HepG2 (cell line): ENCODE data around the gene SCGB3A1. TPM values are rescaled to one million over a fixed set of nuclear protein-coding genes. Genes with fewer than 3 reads are reported as not detected.

Experiments used
- ATAC-seq: fragments of 200-7000 bp; cut with Tn5 transposase; 3 replicates; pipeline ENCODE4 v1.9.1; 2020; ENCODE audit warnings: mild to moderate bottlenecking, moderate library complexity
- BruUV-seq: library from RNA; stranded (reverse); fragments of 400-500 nt; replicated peaks from 2 replicates; lab custom pipeline; 2021; lab: Mats Ljungman, UMichigan
- CTCF ChIA-PET: fragments of 300-600 bp; formaldehyde crosslinking; extraction: SDS; loops from one replicate; lab custom pipeline; 2021; ENCODE audit warnings: low total read pairs, inconsistent platforms, low intra/inter-chr PET ratio; lab: Yijun Ruan, JAX
- POLR2A ChIA-PET: fragments of 350-600 bp; sonication (Branson Sonifier 250); formaldehyde crosslinking; loops from one replicate; lab custom pipeline; 2020; ENCODE audit warnings: antibody characterized with exemption, inconsistent platforms; lab: Yijun Ruan, JAX
- DNase-seq: peaks from one replicate; pipeline ENCODE4 v3.0.0-alpha.2; 2015; ENCODE audit warnings: low spot score
- FAIRE-seq: peaks from 3 replicates; lab custom pipeline; 2011; peaks lifted over from hg19 to GRCh38; lab: Jason Lieb, UNC
- H2AFZ ChIP-seq: one replicate; pipeline ENCODE4 v1.6.1; 2011; ENCODE audit warnings: low read length, inconsistent platforms
- H3K27ac ChIP-seq: fragments of 300-600 bp; 3 replicates; pipeline ENCODE4 v1.8.0; 2011; ENCODE audit warnings: mixed run types, mild to moderate bottlenecking, mixed read lengths, low read length, inconsistent platforms; ENCODE audit not compliant: insufficient read depth; ENCODE audit errors: extremely low read length
- H3K27me3 ChIP-seq, 2 experiments: fragments of 200-600 bp in 1 of 2; 2 replicates in 1 of 2; 3 replicates in 1 of 2; pipeline versions ENCODE4 v1.6.0 to v1.8.0; 2011; ENCODE audit warnings: low read length in 2 of 2, mild to moderate bottlenecking in 2 of 2, moderate library complexity in 2 of 2, inconsistent platforms in 1 of 2; ENCODE audit not compliant: insufficient read depth in 2 of 2, control insufficient read depth in 1 of 2
- H3K36me3 ChIP-seq, 2 experiments: fragments of 200-600 bp in 1 of 2; replicated peaks in 1 of 2; 2 replicates in 1 of 2; 3 replicates in 1 of 2; pipeline versions ENCODE4 v1.5.1 to v1.8.0; 2011; ENCODE audit warnings: low read length in 2 of 2, inconsistent platforms in 1 of 2; ENCODE audit not compliant: insufficient read depth in 2 of 2, control insufficient read depth in 1 of 2
- H3K4me1 ChIP-seq: 2 replicates; pipeline ENCODE4 v1.5.1; 2012; ENCODE audit warnings: low read length, inconsistent platforms; ENCODE audit not compliant: insufficient read depth
- H3K4me2 ChIP-seq: 2 replicates; pipeline ENCODE4 v1.6.0; 2011; ENCODE audit warnings: low read depth, low read length, inconsistent platforms
- H3K4me3 ChIP-seq, 3 experiments: fragments of 200-600 bp in 1 of 3; sonication (generic), shearing (Covaris generic) in 1 of 3; replicated peaks in 1 of 3; 2 replicates each; pipeline ENCODE4 v1.5.1; 2011 to 2016; ENCODE audit warnings: low read length in 3 of 3, inconsistent platforms in 2 of 3, low read depth in 2 of 3, mild to moderate bottlenecking in 2 of 3, control low read depth in 1 of 3, mixed read lengths in 1 of 3; ENCODE audit not compliant: insufficient read depth in 1 of 3
- H3K79me2 ChIP-seq: one replicate; pipeline ENCODE4 v1.6.1; 2011; ENCODE audit warnings: low read length, inconsistent platforms; ENCODE audit not compliant: insufficient read depth
- H3K9ac ChIP-seq: 2 replicates; pipeline ENCODE4 v1.6.0; 2011; ENCODE audit warnings: mild to moderate bottlenecking, low read depth, low read length, inconsistent platforms; ENCODE audit not compliant: insufficient read depth
- H3K9me3 ChIP-seq: 2 replicates; pipeline ENCODE4 v1.5.1; 2012; ENCODE audit warnings: mild to moderate bottlenecking, low read length
- H4K20me1 ChIP-seq: 2 replicates; pipeline ENCODE4 v1.6.0; 2011; ENCODE audit warnings: inconsistent platforms, mild to moderate bottlenecking, low read length, moderate library complexity; ENCODE audit not compliant: insufficient read depth
- CTCF ChIP-seq: sonication (generic); formaldehyde crosslinking; IDR thresholded peaks from 2 replicates; pipeline ENCODE4 v1.5.0; 2020; ENCODE audit warnings: mild to moderate bottlenecking, missing genetic modification reagents, moderate library complexity
- ELF1 ChIP-seq: sonication (generic); formaldehyde crosslinking; IDR thresholded peaks from 2 replicates; pipeline ENCODE4 v1.4.0; 2020; ENCODE audit warnings: missing genetic modification reagents
- GTF3A ChIP-seq: sonication (generic); formaldehyde crosslinking; conservative IDR thresholded peaks from 2 replicates; pipeline ENCODE4 v1.4.0; 2020; ENCODE audit warnings: mild to moderate bottlenecking, missing genetic modification reagents
- HBP1 ChIP-seq: IDR thresholded peaks from 2 replicates; pipeline ENCODE4 v1.6.1; 2016; ENCODE audit warnings: low read depth, control low read depth
- MXD4 ChIP-seq: IDR thresholded peaks from 2 replicates; pipeline ENCODE4 v1.6.1; 2016; ENCODE audit warnings: mild to moderate bottlenecking, missing biosample characterization, missing genetic modification reagents
- NFIC ChIP-seq: IDR thresholded peaks from 2 replicates; pipeline ENCODE4 v1.6.1; 2012; ENCODE audit warnings: mild to moderate bottlenecking, low read length, inconsistent platforms
- NFRKB ChIP-seq: fragments of 450-650 bp; IDR thresholded peaks from 2 replicates; pipeline ENCODE4 v1.6.1; 2017
- RORA ChIP-seq: sonication (generic); formaldehyde crosslinking; IDR thresholded peaks from 2 replicates; pipeline ENCODE4 v1.5.0; 2020; ENCODE audit warnings: mild to moderate bottlenecking, missing genetic modification reagents, moderate library complexity
- SIX4 ChIP-seq: sonication (generic); formaldehyde crosslinking; IDR thresholded peaks from 2 replicates; pipeline ENCODE4 v1.4.0; 2020; ENCODE audit warnings: missing genetic modification reagents
- SRSF1 ChIP-seq: fragments of 200-400 bp; formaldehyde crosslinking; optimal IDR thresholded peaks from 2 replicates; pipeline ENCODE3; 2017; ENCODE audit warnings: mild to moderate bottlenecking, low read depth, low read length, moderate library complexity
- TOPORS ChIP-seq: sonication (generic); formaldehyde crosslinking; IDR thresholded peaks from 2 replicates; pipeline ENCODE4 v1.8.0; 2023; ENCODE audit warnings: mild to moderate bottlenecking, missing genetic modification reagents
- ZBTB39 ChIP-seq: sonication (generic); formaldehyde crosslinking; IDR thresholded peaks from 2 replicates; pipeline ENCODE4 v1.5.0; 2020; ENCODE audit warnings: missing genetic modification reagents
- ZNF205 ChIP-seq: IDR thresholded peaks from 2 replicates; pipeline ENCODE4 v1.6.1; 2018; ENCODE audit warnings: missing biosample characterization, missing genetic modification reagents
- ZNF331 ChIP-seq: sonication (generic); formaldehyde crosslinking; IDR thresholded peaks from 2 replicates; pipeline ENCODE4 v1.4.0; 2020; ENCODE audit warnings: missing genetic modification reagents
- ZNF556 ChIP-seq: sonication (generic); formaldehyde crosslinking; IDR thresholded peaks from 2 replicates; pipeline ENCODE4 v1.4.0; 2020; ENCODE audit warnings: mild to moderate bottlenecking, missing genetic modification reagents, borderline replicate concordance
- WGBS: methylation state at CpG from one replicate; pipeline ENCODE4 v1.1.6; 2017; ENCODE audit warnings: low lambda C conversion rate; 5-methylcytosine and 5-hydroxymethylcytosine counted together
- in situ Hi-C: cut with HindIII; loops from 2 replicates; pipeline ENCODE4 v1.10.0; 2017; ENCODE audit warnings: low pct_unique_long_range_greater_than_20kb; ENCODE audit not compliant: extremely low pct_ligation_motif_present
- intact Hi-C: fragments of 100-400 bp; cut with micrococcal nuclease; formaldehyde crosslinking; loops from one replicate; pipeline ENCODE4 v1.10.0; 2022; ENCODE audit not compliant: unreplicated experiment
- polyA plus RNA-seq, 8 experiments: library from polyadenylated mRNA; depleted of rRNA in 3 of 8; stranded (reverse) in 7 of 8; unstranded in 1 of 8; fragments of >200 nt; fragmentation: Illumina TruSeq in 4 of 8; extraction: Trizol in 4 of 8; gene quantifications; 2 replicates each; pipeline versions ENCODE4 v1.2.1 to v1.2.3, GENCODE V29; 2011 to 2016; ENCODE audit warnings: low read depth in 4 of 8, missing spikeins in 1 of 8, mixed read lengths in 1 of 8; ENCODE audit not compliant: insufficient read depth in 1 of 8
- total RNA-seq, 5 experiments: library from RNA; depleted of rRNA; stranded (reverse); fragments of >200 nt; fragmentation: Illumina TruSeq; extraction: Trizol; gene quantifications; 2 replicates each; pipeline ENCODE4 v1.2.3, GENCODE V29; 2016; ENCODE audit warnings: low read depth in 1 of 5

The SCGB3A1 gene
- total and polyA plus RNA-seq, 2 of the 13 experiments (the other 11 are each of a cell fraction or from before 2014, with no cell fraction given), result not detected

GRCh38 chr5:180625125-180625790, 34.0 kb upstream of the SCGB3A1 start:
- intact Hi-C loops (no loop called here), in situ Hi-C loops (no loop called here)
- ChIA-PET CTCF (no interaction called here), POLR2A (no interaction called here)
- DNase-seq (no peak), FAIRE-seq (no peak), ATAC-seq (no peak)
- Histone ChIP-seq H3K4me1 (no peaks in the 10 kb centered on the region), H3K36me3 (no peaks in the 10 kb centered on the region), H4K20me1 (no peaks in the 10 kb centered on the region), H3K79me2 (no peaks in the 10 kb centered on the region), H3K9me3 (no peaks in the 10 kb centered on the region), H3K4me2 (no peak overlapping the region), H3K9ac (no peak overlapping the region), H2AFZ (no peak overlapping the region), H3K27me3 (peaks cover 15 to 71% of the 10 kb centered on the region in 2 experiments; a peak in 4 of 5 replicates), H3K27ac (no peak overlapping the region), H3K4me3 (no peak overlapping the region)
- 10% methylated on average over 6 of the region's 10 CpGs for WGBS
- no TSS peak for BruUV-seq
- TF ChIP-seq ELF1 (no peak), CTCF (CRISPR knock-in tag) (no peak), MXD4 (CRISPR knock-in tag) (no peak), ZNF331 (no peak), NFIC (no peak)

GRCh38 chr5:180624587-180624986, 33.3 kb upstream of the SCGB3A1 start:
- ATAC-seq, result no peak
- in situ Hi-C loops, result no loop called here
- no peak for TF ChIP-seq HBP1 (CRISPR knock-in tag)
- no peak for TF ChIP-seq SRSF1
- no peak for TF ChIP-seq SIX4 (CRISPR knock-in tag)
- no peak for TF ChIP-seq GTF3A (CRISPR knock-in tag)
- TF ChIP-seq ZNF205, result no peak
- TF ChIP-seq ZBTB39, result no peak
- no peak for TF ChIP-seq ZNF556 (CRISPR knock-in tag)
- TF ChIP-seq RORA, result no peak
- no peak for TF ChIP-seq TOPORS
- no peak for TF ChIP-seq NFRKB

More at GRCh38 chr5:180624587-180624986, 33.3 kb upstream of the SCGB3A1 start:
- Histone ChIP-seq H3K9me3 (no peaks in the 10 kb centered on the region), H3K4me3 (no peak overlapping the region), H3K9ac (no peak overlapping the region), H2AFZ (no peak overlapping the region), H3K27me3 (peaks cover 17 to 72% of the 10 kb centered on the region in 2 experiments; a peak in 4 of 5 replicates), H4K20me1 (no peaks in the 10 kb centered on the region), H3K36me3 (no peaks in the 10 kb centered on the region), H3K4me1 (no peaks in the 10 kb centered on the region), H3K79me2 (no peaks in the 10 kb centered on the region), H3K27ac (no peak overlapping the region), H3K4me2 (no peak overlapping the region)
- WGBS, result 33% methylated on average over 3 of the region's 5 CpGs
- FAIRE-seq (no peak), DNase-seq (no peak)
- CTCF ChIA-PET, result no interaction called here
- BruUV-seq, result no TSS peak
- POLR2A ChIA-PET, result no interaction called here
- intact Hi-C loops, result no loop called here
